ENCODE measurements around the gene SSH2. TPM values are rescaled to one million over a fixed set of nuclear protein-coding genes. Genes with fewer than 3 reads are reported as not detected.
A peak's percentile ranks its signal among the peaks of the same experiment; 100 is the strongest.

Gene SSH2
- polyA plus RNA-seq, 1 donor from 2014 or later: 16.6 TPM

GRCh38 chr17:29807520-29808361 lies 122.3 kb downstream of the SSH2 start:
- Histone ChIP-seq H3K9me3 (ENCODE audit: low read length) (no peaks in the 10 kb centered on the region), H3K27me3 (ENCODE audit: insufficient read depth, low read depth, low read length) (no peaks in the 10 kb centered on the region), H3K79me2 (replicated peaks; ENCODE audit: insufficient read depth, low read length) (peaks cover 11% of the 10 kb centered on the region), H3K4me3 (ENCODE audit: low read length) (no peak overlapping the region), H4K20me1 (ENCODE audit: insufficient read depth) (no peaks in the 10 kb centered on the region), H3K27ac (ENCODE audit: low read length) (no peak overlapping the region), H2AFZ (ENCODE audit: low read depth, low read length) (no peak overlapping the region), H3K4me2 (ENCODE audit: low read length) (no peak overlapping the region), H3K9ac (ENCODE audit: low read length) (no peak overlapping the region), H3K36me3 (ENCODE audit: insufficient read depth, low read length) (no peaks in the 10 kb centered on the region), H3F3A (ENCODE audit: insufficient read depth, low read length, poor library complexity, severe bottlenecking) (peaks cover 3% of the 10 kb centered on the region), H3K9me2 (ENCODE audit: insufficient read depth, low read length) (no peaks in the 10 kb centered on the region)
- peak; percentile 83 for TF ChIP-seq CTCF (IDR thresholded peaks at IDR 0.05; ENCODE audit: poor library complexity, severe bottlenecking)
- TF ChIP-seq RAD21 (conservative IDR thresholded peaks at IDR 0.05): peak; percentile 88
- TF ChIP-seq SMC3 (conservative IDR thresholded peaks at IDR 0.05; ENCODE audit: poor library complexity): peak; percentile 87
- TF ChIP-seq EZH2 (IDR thresholded peaks at IDR 0.05; ENCODE audit: borderline replicate concordance, insufficient read depth, low read length, poor library complexity, severe bottlenecking): no peak

GRCh38 chr17:29802246-29802645 lies 127.8 kb downstream of the SSH2 start:
- Histone ChIP-seq H3F3A (ENCODE audit: insufficient read depth, low read length, poor library complexity, severe bottlenecking) (no peaks in the 10 kb centered on the region), H3K9me2 (ENCODE audit: insufficient read depth, low read length) (no peaks in the 10 kb centered on the region), H3K27ac (ENCODE audit: low read length) (no peak overlapping the region), H2AFZ (ENCODE audit: low read depth, low read length) (no peak overlapping the region), H3K4me2 (ENCODE audit: low read length) (no peak overlapping the region), H3K9ac (ENCODE audit: low read length) (no peak overlapping the region), H3K36me3 (ENCODE audit: insufficient read depth, low read length) (no peaks in the 10 kb centered on the region), H4K20me1 (ENCODE audit: insufficient read depth) (no peaks in the 10 kb centered on the region), H3K79me2 (replicated peaks; ENCODE audit: insufficient read depth, low read length) (peaks cover 4% of the 10 kb centered on the region), H3K9me3 (ENCODE audit: low read length) (no peaks in the 10 kb centered on the region), H3K27me3 (ENCODE audit: insufficient read depth, low read depth, low read length) (no peaks in the 10 kb centered on the region), H3K4me3 (ENCODE audit: low read length) (no peak overlapping the region)
- no peak for TF ChIP-seq REST (IDR thresholded peaks at IDR 0.05; ENCODE audit: borderline replicate concordance)
- TF ChIP-seq TAF1 (IDR thresholded peaks at IDR 0.05; ENCODE audit: low read depth): no peak
- TF ChIP-seq MXI1 (conservative IDR thresholded peaks at IDR 0.05; ENCODE audit: poor library complexity, severe bottlenecking): no peak
- no peak for TF ChIP-seq EP300 (conservative IDR thresholded peaks at IDR 0.05; ENCODE audit: poor library complexity, severe bottlenecking)
- no peak for TF ChIP-seq EZH2 (IDR thresholded peaks at IDR 0.05; ENCODE audit: borderline replicate concordance, insufficient read depth, low read length, poor library complexity, severe bottlenecking)
- TF ChIP-seq SMC3 (conservative IDR thresholded peaks at IDR 0.05; ENCODE audit: poor library complexity): no peak
- no peak for TF ChIP-seq POLR2AphosphoS5 (IDR thresholded peaks at IDR 0.05)
- no peak for TF ChIP-seq CTCF (IDR thresholded peaks at IDR 0.05; ENCODE audit: poor library complexity, severe bottlenecking)
- no peak for TF ChIP-seq RAD21 (conservative IDR thresholded peaks at IDR 0.05)

All from neural cell (in vitro differentiated cells).